Stimulated activated CD4-positive, alpha-beta T cell treated with anti-CD3 and anti-CD28 coated beads, Interleukin-4, amount 100 ng/mL, for 24 hours (primary cell): ENCODE results near the gene GRID1.

Experiments used
- DNase-seq: peaks from one replicate; pipeline ENCODE4 v3.0.0-alpha.2; 2020

GRID1 gene

DNA sequence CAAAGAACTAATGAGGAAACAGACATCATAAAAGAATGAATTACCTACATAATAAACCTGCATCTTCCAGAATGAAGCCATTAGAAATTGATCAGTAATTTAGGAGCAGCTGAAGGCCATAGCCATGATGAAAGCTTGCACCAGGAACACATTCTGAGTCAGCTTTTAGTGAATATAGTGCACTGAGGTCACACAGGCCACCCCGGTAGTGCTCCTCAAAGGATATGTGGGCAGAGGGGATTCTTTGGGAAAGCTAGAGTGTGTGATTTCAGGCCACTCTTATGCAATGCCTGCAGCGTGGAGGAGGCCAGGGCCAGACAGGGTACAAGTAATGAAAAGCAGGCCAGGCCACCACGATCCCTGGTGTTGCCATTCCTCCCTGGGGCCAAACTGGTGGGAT lies 451.9 kb downstream of the GRID1 start:
- DNase-seq = no peak

DNA sequence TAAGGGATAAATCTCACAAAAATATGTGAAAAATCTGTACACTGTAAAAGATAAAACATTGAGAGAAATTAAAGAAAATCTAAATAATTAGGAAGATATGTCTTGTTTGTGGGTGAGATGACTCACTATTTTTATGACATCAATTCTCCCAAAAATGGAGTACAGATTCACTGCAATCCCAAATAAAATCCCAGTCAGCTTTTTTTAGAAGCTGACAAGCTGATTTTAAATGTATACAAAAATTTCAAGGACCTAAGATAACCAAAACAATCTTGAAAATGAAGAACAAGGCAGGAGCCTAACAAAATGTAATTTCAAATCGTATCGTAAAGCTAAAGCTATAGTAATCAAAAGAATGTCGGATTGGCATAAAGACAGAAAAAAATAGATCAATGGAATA lies 458.1 kb downstream of the GRID1 start:
- no peak for DNase-seq

DNA sequence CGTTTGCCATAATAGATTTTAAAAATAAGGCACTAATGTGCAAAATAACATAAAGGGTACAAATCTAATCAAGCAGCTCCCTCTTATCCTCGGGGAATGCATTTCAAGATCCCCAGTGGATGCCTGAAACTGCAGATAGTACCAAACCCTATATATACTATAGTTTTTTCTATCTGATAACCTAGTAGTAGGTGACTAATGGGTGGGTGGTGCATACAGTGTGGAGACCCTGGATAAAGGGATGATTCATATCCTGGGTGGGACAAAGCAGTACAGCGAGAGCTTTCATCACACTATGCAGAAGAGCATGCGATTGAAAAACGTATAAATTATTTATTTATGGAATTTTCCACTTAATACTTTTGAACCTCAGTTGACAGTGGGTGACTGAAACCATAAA lies 464.5 kb downstream of the GRID1 start:
- no peak for DNase-seq

DNA sequence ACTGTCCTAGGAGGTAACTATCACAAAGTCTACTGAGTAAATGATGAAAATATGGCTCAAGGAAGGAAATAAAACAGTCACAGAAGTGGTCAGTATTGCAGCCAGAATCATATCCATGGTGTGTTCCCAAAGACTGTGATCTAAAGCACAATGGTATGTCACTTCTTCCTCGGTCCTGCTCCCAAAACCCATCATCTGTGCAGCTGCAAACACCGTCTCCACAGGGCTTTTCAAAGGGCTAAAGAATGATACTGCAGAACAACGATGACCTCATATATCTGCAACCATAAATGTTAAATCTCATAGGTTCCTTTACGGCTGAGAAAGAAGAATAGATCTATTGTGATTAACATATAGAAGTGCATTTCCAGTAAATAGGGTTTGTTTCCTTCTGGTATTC lies 465.0 kb downstream of the GRID1 start:
- DNase-seq = no peak

DNA sequence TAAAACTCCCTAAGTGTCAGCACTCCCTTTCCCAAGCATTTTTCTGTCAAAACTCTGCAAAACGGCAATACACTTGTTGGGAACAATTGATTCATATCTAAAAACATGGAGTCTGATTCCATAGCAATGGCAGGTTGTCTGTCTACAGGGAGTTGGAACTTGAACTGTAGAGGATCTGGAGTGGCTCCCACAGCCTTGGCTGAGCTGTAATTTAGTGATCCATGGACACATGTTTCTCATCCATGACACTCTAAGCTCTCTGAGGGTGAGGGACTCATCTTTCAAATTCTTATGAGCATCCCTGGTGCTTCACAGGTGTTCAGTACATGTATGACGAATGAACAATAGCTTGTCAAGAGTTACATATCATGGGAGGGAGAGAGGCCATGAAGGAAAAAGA lies 466.1 kb downstream of the GRID1 start:
- no peak for DNase-seq

DNA sequence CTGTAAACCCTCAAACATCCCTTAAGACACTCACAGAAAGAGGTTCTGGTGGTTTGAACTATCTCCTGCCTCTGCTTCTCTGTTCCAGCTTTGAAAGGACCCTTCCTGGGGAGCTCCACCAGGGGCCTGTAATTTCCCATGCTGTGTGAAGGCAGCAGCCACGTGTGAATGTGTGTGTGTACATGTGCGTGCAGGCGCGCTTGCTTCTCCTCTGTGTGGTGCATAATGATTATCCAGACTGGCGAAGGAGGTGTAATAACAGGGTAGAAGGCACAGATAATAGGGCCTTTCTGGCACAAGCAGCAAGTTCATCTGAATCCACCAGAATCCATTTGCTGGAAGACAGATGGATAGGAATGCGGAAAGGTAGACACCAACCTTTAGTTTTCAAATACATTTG lies 466.5 kb downstream of the GRID1 start:
- DNase-seq = no peak

DNA sequence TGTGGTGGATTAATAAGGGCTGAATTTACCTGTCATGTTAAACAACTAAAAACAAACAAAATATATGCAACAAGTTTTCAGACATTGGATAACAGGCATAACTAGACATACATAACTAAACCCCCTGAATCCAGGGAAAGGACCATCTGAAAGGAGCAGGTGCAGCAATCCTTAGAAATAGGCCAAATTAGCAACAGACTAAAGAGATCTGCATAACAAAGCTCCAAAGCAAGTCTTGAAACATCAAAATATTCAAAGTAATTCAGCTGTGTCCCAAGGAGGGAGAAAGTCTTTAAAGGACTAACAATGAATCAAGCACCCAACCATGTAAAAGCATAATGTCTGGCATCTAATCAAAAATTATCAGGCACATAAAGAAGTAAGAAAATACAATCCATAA lies 475.1 kb downstream of the GRID1 start:
- no peak for DNase-seq

DNA sequence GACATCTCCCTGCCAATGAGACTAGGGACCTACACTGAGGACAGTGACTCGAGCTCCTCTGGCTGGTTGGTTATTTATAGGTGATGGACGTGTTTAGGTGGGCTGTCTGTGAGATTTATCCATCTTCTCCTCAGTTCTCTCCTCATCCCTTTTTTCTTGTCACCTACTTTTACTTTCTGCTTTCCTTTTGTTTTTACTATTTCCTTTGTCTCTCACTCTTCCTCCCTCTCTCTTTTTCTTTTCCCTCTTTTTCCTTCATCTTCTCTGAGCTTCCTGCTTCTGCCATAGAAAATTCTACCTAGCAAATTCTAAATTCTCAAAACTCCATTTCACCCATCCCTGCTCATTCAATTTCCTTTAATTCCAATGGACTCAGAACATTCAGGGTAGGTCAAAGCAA lies 478.0 kb downstream of the GRID1 start:
- DNase-seq = no peak

DNA sequence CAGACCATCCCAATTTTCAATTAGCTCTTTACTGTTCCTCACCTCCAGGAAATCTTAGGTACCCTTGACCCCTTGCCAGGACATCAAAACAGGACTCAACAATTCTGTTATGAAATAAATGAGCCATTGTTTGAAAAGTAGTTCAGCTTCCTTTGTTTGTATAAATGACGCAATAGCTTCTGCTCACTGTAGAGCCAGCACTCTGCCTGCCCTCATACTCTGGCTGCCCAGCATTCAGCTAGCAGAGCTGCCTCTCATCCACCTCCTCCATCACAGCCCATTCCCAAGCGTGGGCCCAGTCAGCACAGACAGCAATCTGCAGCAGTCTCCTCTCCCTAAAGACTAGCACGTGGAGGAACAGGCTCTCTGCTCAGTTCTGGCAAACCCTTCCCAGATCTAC lies 478.6 kb downstream of the GRID1 start:
- no peak for DNase-seq

DNA sequence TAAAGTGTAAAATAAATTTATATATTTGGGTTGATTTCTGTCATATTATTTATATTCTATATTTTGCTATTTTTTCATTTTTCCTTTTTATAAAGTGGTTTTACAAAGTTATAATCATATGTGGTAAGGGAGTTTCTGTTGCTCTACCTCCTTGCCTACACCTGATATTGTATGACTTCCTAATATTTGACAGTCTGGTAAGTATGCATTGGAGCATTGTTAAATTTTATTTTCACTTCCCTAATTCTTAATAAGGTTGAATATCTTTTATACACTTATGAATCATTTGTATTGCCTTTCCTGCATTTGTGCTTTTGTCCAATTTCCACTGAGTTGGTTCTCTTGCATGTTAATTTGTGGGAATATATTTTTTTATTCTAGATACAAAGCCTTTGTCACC lies 492.4 kb downstream of the GRID1 start:
- DNase-seq = no peak

DNA sequence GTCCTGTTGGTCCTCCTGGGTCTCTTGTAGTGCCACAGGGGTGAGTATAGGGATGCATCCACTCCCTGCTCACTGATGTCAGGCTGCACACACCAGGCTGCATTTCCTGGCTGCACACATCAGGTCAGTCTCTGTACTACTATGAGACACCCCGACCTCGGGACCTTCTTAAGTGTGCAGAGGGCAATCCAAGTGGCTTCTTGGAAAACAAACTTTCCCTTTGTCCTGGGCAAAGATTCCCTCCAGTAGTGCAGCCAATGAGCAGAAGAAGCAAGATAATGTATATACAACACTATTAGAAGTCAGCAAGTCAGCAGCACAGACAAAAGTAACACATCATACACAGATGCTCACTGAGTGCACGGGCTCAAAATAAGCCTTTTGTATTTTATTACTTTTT lies 493.5 kb downstream of the GRID1 start:
- DNase-seq = no peak

DNA sequence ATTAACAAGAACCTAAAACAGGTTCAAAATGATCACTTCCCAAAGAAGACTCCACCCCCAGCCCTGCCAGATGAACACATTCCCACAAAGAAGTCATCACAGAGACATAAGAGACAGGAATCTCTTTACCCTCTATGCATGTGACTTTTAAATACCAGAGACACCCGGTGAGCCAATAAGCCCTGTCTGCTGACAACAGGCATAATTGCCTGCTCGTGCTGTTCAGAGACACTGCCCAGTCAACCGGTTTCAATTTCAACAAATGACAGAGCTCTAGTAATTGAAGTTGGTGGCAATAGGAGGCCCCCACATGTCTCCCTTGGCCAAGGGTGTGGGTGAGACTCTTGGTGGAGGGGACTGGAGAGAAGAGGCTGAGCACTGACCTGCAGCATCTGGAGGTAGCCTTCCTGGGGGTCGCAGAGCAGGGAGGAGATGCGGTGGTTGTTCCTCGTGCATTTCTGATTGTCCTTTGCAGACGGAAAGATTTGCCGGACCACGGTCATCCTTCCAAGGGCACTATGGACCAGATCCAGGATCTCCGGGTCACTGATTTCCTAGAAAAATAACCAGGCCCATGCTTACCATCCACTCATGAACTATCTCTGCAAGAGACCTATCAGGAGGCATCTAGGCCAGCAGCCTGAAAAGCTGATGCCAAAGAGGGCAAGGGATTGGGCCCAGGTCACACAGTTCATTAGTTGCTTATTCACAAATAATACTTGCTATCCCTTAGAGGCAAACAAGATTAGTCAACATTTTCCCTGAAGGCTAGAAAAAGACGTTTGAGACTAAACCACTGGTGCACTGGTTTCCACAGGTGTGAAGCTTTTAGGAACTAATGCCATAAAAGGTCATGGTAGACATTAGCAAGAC lies 497.7 kb downstream of the GRID1 start:
- DNase-seq = no peak

DNA sequence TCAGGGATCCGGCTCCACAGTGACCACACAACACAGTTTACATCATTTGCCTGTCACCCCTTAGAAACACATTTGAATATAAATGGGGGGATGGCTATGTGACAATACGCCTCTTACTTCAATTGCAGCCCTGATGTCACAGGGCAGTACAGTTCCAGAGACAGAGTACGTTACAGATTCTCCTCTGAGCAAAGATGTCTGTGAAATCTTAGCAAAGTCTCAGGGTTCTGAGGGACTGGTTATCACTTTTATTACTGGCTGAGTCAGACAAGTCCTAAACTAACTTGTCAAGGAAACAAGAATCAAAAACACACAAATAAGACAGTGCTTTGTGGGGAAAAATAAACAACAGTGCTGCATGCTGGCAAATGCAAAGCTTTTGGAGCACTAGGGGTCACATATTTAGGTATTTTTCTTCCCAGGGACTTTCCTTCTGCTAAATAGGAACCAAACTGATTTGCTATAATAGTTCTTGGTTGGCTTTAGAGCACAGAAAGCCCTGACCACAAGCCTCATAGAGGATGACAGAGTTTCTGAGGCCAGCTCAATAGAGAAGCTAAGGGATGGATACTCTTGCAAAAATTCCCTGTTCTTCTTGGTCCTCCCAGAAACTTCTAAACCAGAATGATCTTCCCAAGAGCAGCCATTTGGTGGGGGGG lies 501.6 kb downstream of the GRID1 start:
- no peak for DNase-seq

DNA sequence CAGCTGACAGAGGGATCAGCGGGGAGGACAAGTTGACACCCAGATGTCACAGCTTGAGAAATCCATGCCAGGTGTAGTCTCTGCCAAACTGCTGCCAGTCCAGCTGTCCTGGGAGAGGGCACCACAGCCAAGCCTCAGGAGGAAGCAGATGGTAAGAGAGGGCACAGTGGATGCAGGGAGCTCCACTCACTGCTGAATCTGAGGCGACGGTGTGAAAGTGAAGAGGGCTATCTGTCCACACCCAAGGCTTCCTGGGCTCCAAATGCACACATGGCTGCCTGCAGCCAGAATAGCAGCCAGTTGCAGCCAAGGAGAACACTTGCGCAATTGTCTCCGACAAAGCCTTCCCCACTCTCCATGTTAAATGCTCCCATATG lies 502.4 kb downstream of the GRID1 start:
- no peak for DNase-seq

DNA sequence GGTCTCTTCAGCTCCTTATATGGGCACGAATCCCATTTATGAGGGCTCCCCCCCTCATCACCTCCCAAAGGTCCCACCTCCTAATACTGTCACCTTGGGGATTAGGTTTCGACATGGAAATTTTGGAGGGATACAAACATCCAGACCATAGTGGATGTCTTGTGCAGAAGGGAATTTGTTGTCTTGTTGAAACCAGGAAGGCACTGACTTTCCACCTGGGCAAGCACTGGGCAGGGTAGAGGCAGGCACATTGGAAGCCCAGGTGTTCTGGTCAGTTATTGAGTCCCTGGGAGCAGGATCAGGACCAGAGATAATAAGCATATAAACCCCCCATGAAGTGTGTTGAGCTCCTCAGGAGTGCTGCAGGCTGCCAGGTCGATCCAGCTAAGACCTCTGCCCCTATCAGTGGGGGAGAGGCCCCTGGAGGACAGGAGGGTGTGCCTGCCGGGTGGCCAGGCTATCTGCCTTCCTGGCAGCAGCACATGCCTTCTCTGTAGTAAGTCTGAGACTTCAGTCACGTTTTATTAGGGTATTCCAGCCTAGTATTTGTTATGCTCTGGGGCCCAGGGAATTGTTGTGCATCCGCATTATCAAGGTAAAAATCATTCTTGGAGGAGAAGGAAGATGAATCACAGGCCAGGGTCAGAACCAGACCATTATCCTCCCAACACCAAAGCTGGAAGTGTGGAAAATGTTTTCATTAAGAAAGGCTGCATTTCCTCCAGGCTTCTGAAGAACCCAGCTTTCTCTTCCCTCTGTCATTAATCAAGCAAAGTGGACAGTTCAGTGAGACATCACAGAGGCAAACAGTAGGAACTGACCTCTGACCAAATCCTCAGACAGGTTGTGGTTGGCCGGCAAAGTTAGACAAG lies 503.1 kb downstream of the GRID1 start:
- no peak for DNase-seq

DNA sequence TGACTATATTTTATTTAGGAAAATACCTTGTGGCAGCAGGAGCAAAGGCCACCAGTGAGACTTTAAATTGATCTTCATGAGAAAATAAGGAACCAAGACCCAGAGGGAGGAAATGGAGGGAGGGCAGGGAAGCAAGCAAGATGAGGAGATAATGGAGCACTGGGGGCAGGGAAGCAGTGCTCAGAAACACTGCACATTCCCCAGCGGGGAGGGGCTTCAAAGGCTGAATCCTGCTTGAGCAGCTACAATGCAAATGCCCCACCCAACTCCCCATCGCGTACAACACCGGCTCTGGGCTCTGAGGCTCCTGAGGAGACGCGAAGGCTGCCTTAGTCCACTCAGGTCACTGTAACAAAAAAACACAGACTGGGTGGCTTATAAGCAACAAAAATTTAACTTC lies 503.8 kb downstream of the GRID1 start:
- no peak for DNase-seq

DNA sequence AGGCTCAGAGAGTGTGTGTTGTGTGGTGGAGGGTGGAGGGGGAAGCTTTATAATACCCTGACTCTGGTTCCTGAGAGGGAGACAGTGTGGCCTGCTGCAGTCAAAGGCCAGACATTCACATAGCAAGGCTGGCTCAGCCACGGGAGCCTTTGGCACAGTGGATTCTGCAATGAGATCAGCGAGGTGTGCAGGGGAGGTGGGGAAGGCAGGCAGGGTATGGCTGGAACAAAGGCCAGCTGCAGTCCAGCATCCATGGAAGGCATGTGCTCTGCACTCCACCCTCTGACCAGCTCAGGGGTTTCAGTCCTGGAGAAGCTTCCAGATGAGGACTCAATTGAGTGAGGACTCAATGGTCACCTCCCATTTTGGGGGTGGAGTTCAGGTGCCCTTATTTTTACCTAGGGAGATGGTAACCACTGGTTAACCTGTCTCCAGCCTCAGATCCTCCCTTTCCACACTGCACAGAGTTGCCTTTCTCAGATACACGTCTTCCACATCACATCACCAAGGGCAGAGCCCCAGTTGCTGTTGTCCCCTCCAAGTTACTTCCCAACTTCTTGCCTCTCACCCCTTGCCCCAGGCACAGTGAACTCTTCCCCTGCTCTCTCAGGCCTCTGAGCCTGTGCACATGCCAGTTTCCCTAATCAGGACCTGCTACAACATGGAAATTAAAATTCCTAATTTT lies 504.9 kb downstream of the GRID1 start:
- DNase-seq = no peak

DNA sequence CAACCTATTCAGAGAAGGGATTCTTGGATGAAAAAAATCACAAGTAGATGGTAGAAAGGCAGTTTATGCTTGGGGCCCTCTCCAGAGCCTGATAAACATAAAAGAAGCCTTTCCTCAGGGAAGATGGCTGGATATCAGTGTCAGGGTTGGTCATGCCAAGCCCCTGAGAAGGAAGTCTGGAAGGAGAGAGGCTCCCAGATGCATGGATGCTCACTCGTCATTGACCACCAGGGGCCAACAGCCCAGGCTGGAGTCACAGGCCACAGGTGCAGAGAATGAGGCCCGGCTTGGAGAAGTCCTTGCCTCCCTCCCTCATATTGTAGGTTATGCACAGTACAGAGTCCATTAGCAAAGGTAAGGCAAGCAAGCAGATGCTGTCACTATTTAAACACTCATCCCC lies 506.7 kb downstream of the GRID1 start:
- no peak for DNase-seq

DNA sequence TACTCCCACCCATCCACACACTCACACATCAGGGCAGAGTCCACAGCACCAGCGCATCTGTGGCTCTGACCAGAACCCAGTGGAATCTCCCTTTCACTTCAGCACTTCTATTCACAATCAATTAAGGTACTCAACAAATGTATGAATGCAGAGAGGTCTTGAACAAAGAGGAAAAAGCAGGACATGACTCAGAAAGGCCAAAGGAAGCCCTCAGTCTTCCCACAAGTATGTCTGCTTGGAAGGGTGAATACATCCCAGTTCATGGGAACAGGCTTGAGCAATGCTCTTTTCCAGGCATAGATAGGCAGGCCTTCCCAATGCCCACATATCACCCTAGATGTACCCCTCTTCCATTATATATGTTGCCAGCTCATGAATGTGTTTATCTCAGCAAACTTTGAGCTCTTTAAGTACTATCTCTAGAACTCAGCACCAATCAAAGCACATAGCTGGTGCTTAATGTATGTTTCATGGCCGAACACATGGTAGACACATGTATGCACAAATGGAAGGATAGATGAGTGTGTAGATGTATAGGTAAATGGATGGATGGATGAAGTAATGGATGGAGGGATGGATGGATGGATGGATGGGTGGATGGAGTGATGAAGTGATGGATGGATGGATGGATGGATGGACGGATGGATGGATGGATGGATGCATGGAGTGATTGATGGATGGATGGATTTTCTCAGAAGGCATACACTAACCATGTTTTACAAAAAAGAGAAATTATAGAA lies 507.6 kb downstream of the GRID1 start:
- DNase-seq = no peak

DNA sequence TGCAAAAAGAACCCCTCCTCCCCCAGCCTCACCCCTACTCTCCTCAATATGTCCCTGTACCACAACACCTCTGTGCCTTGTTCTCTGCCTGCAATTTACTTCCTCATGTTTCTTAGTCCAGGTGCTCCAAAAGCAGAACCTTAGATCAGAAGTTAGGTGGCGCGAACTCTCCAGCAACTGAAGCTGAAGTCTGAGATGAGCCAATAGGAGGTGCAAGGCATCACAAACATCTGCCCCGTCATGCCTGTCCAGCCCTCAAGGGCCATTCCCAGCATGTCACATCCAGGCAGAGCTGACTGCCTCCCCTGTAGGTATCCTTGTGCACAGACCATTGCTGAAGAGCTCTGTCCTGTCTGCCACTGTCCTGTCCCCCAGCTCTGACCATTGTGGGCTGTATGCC lies 508.8 kb downstream of the GRID1 start:
- no peak for DNase-seq

DNA sequence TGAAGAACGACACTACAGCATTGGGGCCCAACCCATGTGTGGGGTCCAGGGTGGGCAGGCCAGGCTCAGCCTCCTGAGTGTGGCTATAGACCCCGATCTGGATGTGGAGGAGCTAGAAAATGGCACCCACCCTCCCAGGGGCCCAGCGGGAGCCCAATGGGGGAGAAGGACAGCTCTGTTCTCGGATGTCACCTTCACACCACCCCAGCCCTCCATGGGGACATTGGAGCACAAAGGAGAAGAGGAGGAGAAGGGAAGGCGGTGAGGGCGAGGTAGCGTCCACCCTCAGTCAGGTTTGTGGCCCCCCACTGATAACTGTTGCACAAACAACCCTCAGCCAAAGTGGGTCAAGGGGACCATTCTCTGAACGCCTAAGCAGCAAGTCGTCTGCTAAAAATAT lies 509.3 kb downstream of the GRID1 start:
- DNase-seq = no peak

DNA sequence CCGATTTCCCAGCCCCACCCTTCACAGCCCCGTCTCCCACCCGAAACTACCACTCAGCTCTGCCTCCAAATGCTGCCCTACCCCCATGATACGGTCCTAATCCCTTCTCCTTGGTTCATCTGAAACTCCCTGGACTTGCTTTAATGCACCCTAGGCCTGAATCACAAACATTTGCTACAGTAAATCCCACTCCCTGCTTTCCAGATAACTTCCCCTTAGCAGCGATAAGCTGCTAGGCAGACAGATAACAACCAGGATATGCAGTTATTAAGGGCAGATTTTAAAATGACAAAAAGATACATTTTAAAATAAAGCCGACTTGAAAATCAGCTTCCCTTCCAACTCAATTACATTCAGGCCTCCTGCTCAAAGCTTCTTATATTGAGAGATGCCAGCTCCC lies 514.7 kb downstream of the GRID1 start:
- no peak for DNase-seq
